ENCODE results near the gene BZW1. TPM values are rescaled to one million over a fixed set of nuclear protein-coding genes. Genes with fewer than 3 reads are reported as not detected.

BZW1 gene
- total RNA-seq, 1 experiment from 2014 or later = 553 TPM

Other genes with a start within 250 kb of the BZW1 start
- 18.7 and 46.3 TPM in 2 replicates for gene AOX1, start 225.9 kb upstream of the BZW1 start, total RNA-seq (2014; rRNA removed; shearing (Covaris generic))
- 26.8 and 40.0 TPM in 2 replicates for gene CLK1, start 52.7 kb downstream of the BZW1 start, total RNA-seq (2014; rRNA removed; shearing (Covaris generic))
- gene PPIL3, start 77.2 kb downstream of the BZW1 start, total RNA-seq (2014; rRNA removed; shearing (Covaris generic)) = 54.7 and 56.8 TPM in 2 replicates
- 36.8 and 50.9 TPM in 2 replicates for gene NIF3L1, start 77.5 kb downstream of the BZW1 start, total RNA-seq (2014; rRNA removed; shearing (Covaris generic))
- 10.0 and 14.3 TPM in 2 replicates for gene ORC2, start 151.8 kb downstream of the BZW1 start, total RNA-seq (2014; rRNA removed; shearing (Covaris generic))